Measurements from ENCODE around the gene HEBP2. TPM values are rescaled to one million over a fixed set of nuclear protein-coding genes. Genes with fewer than 3 reads are reported as not detected.

The HEBP2 gene
- total and polyA plus RNA-seq, 4 donors, result 13.3 to 68.0 (median 40.7) TPM

DNA sequence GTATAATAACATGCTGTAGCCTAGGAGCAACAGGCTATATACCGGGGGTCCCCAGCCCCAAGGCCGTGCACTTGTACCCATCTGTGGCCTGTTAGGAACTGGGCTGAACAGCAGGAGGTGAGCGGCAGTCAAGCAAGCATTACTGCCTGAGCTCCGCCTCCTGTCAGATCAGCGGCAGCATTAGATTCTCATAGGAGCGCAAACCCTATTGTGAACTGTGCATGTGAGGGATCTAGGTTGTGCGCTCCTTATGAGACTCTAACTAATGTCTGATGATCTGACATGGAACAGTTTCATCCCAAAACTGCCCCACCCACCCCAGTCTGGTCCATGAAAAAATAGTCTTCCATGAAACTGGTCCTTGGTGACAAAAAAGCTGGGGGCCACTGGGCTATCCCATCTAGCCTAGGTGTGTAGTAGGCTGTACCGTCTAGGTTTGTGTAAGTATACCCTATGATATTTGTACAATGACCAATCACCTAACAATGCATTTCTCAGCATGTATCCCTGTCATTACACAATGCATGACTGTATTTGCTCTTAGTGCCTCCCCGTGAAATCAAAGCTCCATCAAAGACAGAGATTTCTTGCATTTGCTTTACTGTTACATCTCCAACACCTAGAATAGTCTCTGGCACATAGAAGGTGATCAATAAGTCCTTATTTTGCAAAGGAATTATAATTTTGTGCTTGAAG is 64.4 kb downstream of the HEBP2 start:
- Histone ChIP-seq H3K9me3 (ENCODE audit: control insufficient read depth, low read length) (no peaks in the 10 kb centered on the region), H3K27ac (ENCODE audit: low read depth in 1 of 2, low read length in 2 of 2) (no peak overlapping the region), H3K4me3 (ENCODE audit: low read length in 2 of 2) (no peak overlapping the region), H3K4me1 (ENCODE audit: control insufficient read depth in 1 of 2, insufficient read depth in 2 of 2, low read length in 2 of 2) (no peaks in the 10 kb centered on the region), H3K36me3 (ENCODE audit: control insufficient read depth in 1 of 2, insufficient read depth in 2 of 2, low read length in 1 of 2) (no peaks in the 10 kb centered on the region), H3K27me3 (ENCODE audit: control insufficient read depth in 1 of 2, insufficient read depth in 2 of 2, low read length in 1 of 2) (no peaks in the 10 kb centered on the region)
- ATAC-seq (ENCODE audit: low FRiP score), result no peak
- intact Hi-C loops (cut with DNase I), result no loop called here
- WGBS, 2 donors, result 94 to 95% methylated on average over 9 of the region's 9 CpGs
- DNase-seq, result no peak

Small RNA genes within 50 kb of the gene (microRNA-seq; reads per million reads assigned to microRNA genes)
- gene MIR3145, result 0 to 0.60 reads per million in 2 donors

Other genes with a start within 250 kb of the HEBP2 start
- gene ARFGEF3, start 242.3 kb upstream of the HEBP2 start, total RNA-seq, result 1 to 10 TPM; 1.6 to 2.5 TPM
- under 1 TPM; 0.10 to 0.13 TPM for gene ARFGEF3, start 242.3 kb upstream of the HEBP2 start, polyA plus RNA-seq
- not detected for gene PBOV1, start 185.7 kb upstream of the HEBP2 start, total RNA-seq
- not detected for gene PBOV1, start 185.7 kb upstream of the HEBP2 start, polyA plus RNA-seq
- not detected for gene SMIM28, start 26.3 kb upstream of the HEBP2 start, total RNA-seq
- not detected for gene SMIM28, start 26.3 kb upstream of the HEBP2 start, polyA plus RNA-seq
- 10 to 100 TPM; 10.9 to 25.2 TPM for gene NHSL1, start 95.3 kb downstream of the HEBP2 start, total RNA-seq
- gene NHSL1, start 95.3 kb downstream of the HEBP2 start, polyA plus RNA-seq, result 1 to 10 TPM in 1 of 2 donors, under 1 TPM in 1; 0.56 to 5.4 TPM

Data from aorta (tissue), 5 donors.